MM.1S (cell line): ENCODE data around the gene UBXN7.
"Not testable (repeated sequence)": the region's sequence is repeated elsewhere in the genome, so short reads cannot be mapped to it uniquely, and the experiment has no call there.

ENCODE experiments used
- DNase-seq: peaks from one replicate; pipeline ENCODE4 v3.0.0-alpha.2; 2015
- H2AFZ ChIP-seq: fragments of 300-600 bp; sonication (generic); 2 replicates; pipeline ENCODE4 v1.6.0; 2016; ENCODE audit warnings: antibody characterized with exemption, low read length
- H3F3A ChIP-seq: fragments of 300-600 bp; sonication (generic); 2 replicates; pipeline ENCODE4 v1.6.1; 2016; ENCODE audit warnings: mild to moderate bottlenecking, antibody characterized with exemption, low read length, moderate library complexity, mixed read lengths; ENCODE audit not compliant: insufficient read depth
- H3K27ac ChIP-seq: fragments of 300-600 bp; sonication (generic); 2 replicates; pipeline ENCODE4 v1.5.1; 2016; ENCODE audit warnings: mild to moderate bottlenecking, low read length
- H3K27me3 ChIP-seq: fragments of 300-600 bp; sonication (generic); replicated peaks from 2 replicates; pipeline ENCODE4 v1.6.0; 2016; ENCODE audit warnings: low read length; ENCODE audit not compliant: insufficient read depth
- H3K36me3 ChIP-seq: fragments of 300-600 bp; sonication (generic); replicated peaks from 2 replicates; pipeline ENCODE4 v1.6.1; 2016; ENCODE audit warnings: mild to moderate bottlenecking, low read length, mixed read lengths; ENCODE audit not compliant: insufficient read depth
- H3K4me1 ChIP-seq: fragments of 300-600 bp; sonication (generic); 2 replicates; pipeline ENCODE4 v1.6.1; 2016; ENCODE audit warnings: low read length, mixed read lengths
- H3K4me2 ChIP-seq: fragments of 300-600 bp; sonication (generic); 2 replicates; pipeline ENCODE4 v1.6.0; 2016; ENCODE audit warnings: low read depth, low read length
- H3K4me3 ChIP-seq: fragments of 300-600 bp; sonication (generic); 2 replicates; pipeline ENCODE4 v1.5.1; 2016; ENCODE audit warnings: low read length, mixed read lengths
- H3K79me2 ChIP-seq: fragments of 300-600 bp; sonication (generic); 2 replicates; pipeline ENCODE4 v1.6.1; 2016; ENCODE audit warnings: mixed run types, low read length, mixed read lengths
- H3K9ac ChIP-seq: fragments of 300-600 bp; sonication (generic); 2 replicates; pipeline ENCODE4 v1.6.1; 2016; ENCODE audit warnings: low read length, mixed read lengths
- H3K9me2 ChIP-seq: fragments of 300-600 bp; sonication (generic); replicated peaks from 2 replicates; pipeline ENCODE4 v1.6.1; 2016; ENCODE audit warnings: mild to moderate bottlenecking, low read length, mixed read lengths; ENCODE audit not compliant: insufficient read depth
- H3K9me3 ChIP-seq: fragments of 300-600 bp; sonication (generic); replicated peaks from 2 replicates; pipeline ENCODE4 v1.6.1; 2016; ENCODE audit warnings: mild to moderate bottlenecking, low read length, mixed read lengths; ENCODE audit not compliant: insufficient read depth
- H4K20me1 ChIP-seq: fragments of 300-600 bp; sonication (generic); 2 replicates; pipeline ENCODE4 v1.6.1; 2016; ENCODE audit warnings: mild to moderate bottlenecking, low read length, moderate library complexity, mixed read lengths; ENCODE audit not compliant: insufficient read depth
- CTCF ChIP-seq: fragments of 300-600 bp; sonication (generic); IDR thresholded peaks from 2 replicates; pipeline ENCODE4 v1.5.1; 2016; ENCODE audit warnings: antibody characterized with exemption, low read length, mixed read lengths
- EZH2 ChIP-seq: fragments of 300-600 bp; sonication (generic); optimal IDR thresholded peaks from 2 replicates; pipeline ENCODE3; 2017; ENCODE audit warnings: low read depth, mild to moderate bottlenecking, antibody characterized with exemption, low read length, mixed read lengths
- EZH2phosphoT487 ChIP-seq: fragments of 300-600 bp; sonication (generic); IDR thresholded peaks from 2 replicates; pipeline ENCODE4 v1.6.1; 2018; ENCODE audit warnings: antibody characterized with exemption, low read length

UBXN7 gene

DNA sequence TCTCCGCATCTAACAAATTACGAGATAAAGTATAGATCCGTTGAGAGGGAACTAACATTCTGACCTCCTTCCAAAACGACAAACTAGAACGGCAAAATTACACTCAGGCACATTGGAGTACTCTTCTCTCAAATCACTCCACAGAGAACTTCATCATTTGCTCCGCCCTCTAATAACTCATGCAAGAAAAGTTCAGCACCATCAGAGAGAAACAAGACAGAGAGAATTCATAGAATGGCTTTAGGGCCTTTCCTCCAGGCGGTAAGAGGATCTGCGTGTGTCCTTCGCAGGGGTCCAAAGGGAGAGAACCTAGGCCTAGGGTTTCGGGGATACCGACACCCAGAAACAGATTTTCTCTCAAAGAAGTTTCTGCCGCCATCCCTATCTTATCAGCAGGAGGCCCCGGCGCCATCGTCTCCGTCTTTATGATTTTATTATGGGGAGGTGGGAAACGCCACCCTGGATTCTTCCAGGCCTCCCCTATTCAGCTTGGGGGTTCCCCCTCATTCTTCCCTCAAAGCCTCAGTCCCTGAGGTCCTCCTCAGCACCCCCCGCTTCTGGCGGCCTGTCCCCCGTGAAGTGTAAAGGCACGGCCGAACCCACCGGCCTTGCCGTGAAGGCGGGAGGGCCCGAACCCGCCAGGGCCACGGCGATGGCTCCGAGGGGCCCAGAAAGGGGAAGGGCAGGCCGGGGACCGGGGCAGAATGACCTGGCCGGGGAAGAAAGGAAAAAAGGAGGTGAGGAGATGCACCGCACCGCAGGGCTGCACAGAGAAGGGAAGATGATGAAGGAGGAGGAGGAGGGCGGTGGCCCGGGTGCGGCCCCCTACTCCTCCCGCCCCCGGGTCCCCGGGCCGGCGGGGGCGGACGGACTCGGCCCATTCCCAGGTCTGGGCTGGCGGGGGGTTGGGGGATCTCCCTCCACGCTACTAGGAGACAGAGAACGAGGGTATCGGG is 768 bp downstream of the UBXN7 start:
- H3F3A ChIP-seq = peaks cover 19% of the 10 kb centered on the region
- H3K27me3 ChIP-seq = no peaks in the 10 kb centered on the region
- H3K36me3 ChIP-seq = no peaks in the 10 kb centered on the region
- H3K79me2 ChIP-seq = peaks cover 58% of the 10 kb centered on the region
- no peaks in the 10 kb centered on the region for H3K9me3 ChIP-seq
- H3K4me1 ChIP-seq = 0 out of 2 replicates have a peak, but pooled peaks cover 9% of the 10 kb centered on the region
- H2AFZ ChIP-seq = peak overlapping the region; percentile 57
- H3K27ac ChIP-seq = peak overlapping the region; percentile 21; the same call in 1 of the 2 replicates
- H3K4me2 ChIP-seq = peak overlapping the region; percentile 78
- peak; percentile 73 for DNase-seq
- H4K20me1 ChIP-seq = no peaks in the 10 kb centered on the region; the same call in 1 of the 2 replicates
- no peak for TF ChIP-seq CTCF
- TF ChIP-seq EZH2 = no peak
- H3K4me3 ChIP-seq = peak overlapping the region; percentile 82
- no peaks in the 10 kb centered on the region for H3K9me2 ChIP-seq
- H3K9ac ChIP-seq = peak overlapping the region; percentile 66

- Histone ChIP-seq H3K27me3 (no peaks in the 10 kb centered on the region), H3K9me3 (no peaks in the 10 kb centered on the region), H2AFZ (no peak overlapping the region), H3K36me3 (no peaks in the 10 kb centered on the region), H3K9ac (no peak overlapping the region), H3K4me1 (0 out of 2 replicates have a peak, but pooled peaks cover 6% of the 10 kb centered on the region), H3K9me2 (no peaks in the 10 kb centered on the region), H3K27ac (no peak overlapping the region), H3K4me2 (no peak overlapping the region), H3F3A (peaks cover 16% of the 10 kb centered on the region), H3K4me3 (no peak overlapping the region), H4K20me1 (peaks cover 4% of the 10 kb centered on the region; the same call in 1 of the 2 replicates), H3K79me2 (peaks cover 92% of the 10 kb centered on the region)
- no peak for DNase-seq
- TF ChIP-seq EZH2 = no peak
- no peak for TF ChIP-seq EZH2phosphoT487
- TF ChIP-seq CTCF = no peak
Measured at GRCh38 chr3:196428041-196428440, 4.2 kb downstream of the UBXN7 start.

DNA sequence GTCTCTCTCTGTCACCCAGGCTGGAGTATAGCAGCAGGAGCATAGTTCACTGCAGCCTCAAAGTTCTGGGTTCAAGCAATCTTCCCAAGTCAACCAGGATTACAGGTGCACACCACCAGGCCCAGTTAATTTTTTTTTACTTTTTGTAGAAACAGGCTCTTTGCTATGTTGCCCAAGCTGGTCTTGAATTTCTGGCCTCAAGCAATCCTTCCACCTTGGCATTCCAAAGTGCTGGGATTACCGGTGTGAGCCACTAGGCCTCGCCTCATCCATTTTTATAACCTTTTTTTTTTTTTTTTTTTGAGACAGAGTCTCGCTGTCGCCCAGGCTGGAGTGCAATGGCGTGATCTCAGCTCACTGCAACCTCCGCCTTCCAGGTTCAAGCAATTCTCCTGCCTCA is 7.8 kb downstream of the UBXN7 start:
- not testable (repeated sequence) for H3K4me2 ChIP-seq, H3K4me3 ChIP-seq, DNase-seq, H3K9me3 ChIP-seq, H3K9me2 ChIP-seq, H3K9ac ChIP-seq, H3K4me1 ChIP-seq, H2AFZ ChIP-seq, H3K27ac ChIP-seq, H3K27me3 ChIP-seq, H3F3A ChIP-seq, H3K36me3 ChIP-seq
- Histone ChIP-seq H3K79me2 (peaks cover 99% of the 10 kb centered on the region), H4K20me1 (peaks cover 12% of the 10 kb centered on the region; the same call in 1 of the 2 replicates)
